GM04503 (cell line): ENCODE data around the gene PBOV1.
"Not testable (repeated sequence)": the region's sequence is repeated elsewhere in the genome, so short reads cannot be mapped to it uniquely, and the experiment has no call there.

ENCODE experiments used
- DNase-seq: peaks from one replicate; pipeline ENCODE4 v3.0.0-alpha.2; 2012; ENCODE audit warnings: low read depth

PBOV1 gene

GRCh38 chr6:138238368-138238767, 20.1 kb upstream of the PBOV1 start:
- DNase-seq = no peak

DNA sequence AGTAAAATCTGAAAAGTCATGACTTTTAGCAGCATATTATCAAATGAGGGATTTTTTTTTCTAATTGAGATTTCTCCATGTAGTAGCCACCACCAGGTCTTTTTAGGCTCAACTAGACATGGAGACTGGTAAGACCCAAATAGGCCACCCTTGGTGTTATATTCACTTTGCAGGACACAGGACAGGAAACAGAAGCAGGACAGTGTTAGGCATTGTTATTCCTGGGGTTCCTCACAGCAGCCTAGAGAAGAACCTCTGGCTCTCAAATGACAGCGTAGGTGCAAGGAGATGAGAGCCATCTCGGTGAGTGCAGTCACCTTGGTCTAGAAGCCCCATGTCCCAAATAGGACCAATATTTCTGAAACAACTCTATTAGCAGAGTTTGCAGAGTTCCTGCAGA, 19.2 kb upstream of the PBOV1 start:
- DNase-seq = no peak

DNA sequence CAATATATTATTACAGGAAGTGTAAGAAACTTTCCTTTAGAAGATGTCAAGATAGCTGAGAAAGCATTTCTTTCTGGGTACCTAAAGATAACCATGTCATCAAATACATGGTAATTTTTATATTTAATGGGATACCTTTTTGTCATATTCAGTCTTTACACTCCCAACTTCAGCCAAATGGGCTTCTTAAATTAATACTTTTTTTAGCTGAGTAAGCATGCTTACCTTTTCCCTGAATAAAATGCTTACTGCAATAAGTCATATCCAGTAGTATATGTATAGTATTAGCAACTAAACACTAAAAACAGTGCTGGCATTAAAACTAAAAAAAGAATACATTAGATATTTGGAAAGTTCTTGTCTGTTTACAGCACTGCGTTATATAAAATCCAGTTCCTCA, 17.4 kb upstream of the PBOV1 start:
- no peak for DNase-seq

DNA sequence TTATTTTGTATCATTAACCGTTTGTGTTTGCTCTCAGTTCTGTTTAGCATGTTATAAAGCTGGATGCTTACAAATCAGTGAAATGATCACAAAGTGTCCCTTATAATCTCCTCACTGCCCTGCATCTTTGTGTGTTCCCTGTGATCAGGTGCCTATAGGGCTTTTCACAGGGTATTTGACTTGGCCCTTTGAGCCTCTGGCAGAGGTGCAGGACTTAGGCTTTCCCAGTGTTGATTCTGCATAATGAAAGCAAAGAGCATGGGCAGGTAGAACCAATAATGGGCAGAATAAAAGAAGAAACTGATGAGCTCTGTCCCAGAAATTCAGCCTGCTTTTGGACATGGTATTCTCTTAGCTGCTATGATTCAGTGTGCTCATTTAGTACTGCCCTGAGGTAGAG, 16.9 kb upstream of the PBOV1 start:
- no peak for DNase-seq

DNA sequence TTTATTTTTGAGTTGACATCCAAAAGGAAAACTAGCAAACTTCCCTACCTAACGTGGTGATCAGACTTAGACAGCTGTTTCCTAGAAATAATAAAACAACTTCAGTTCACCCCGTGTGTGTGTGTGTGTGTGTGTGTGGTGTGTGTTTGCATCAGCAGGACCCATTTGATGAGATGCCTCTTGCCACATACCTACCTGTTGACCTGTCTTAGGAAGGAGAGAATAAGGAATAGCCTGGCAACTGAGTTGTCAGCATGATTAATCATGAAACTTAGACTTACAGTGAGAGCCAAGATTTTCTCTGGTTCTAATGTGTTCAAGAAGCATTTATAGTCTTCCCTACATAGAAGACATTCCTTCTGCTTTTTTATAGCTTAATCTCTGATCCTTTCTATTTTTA, 16.1 kb upstream of the PBOV1 start:
- DNase-seq = no peak

GRCh38 chr6:138231381-138231886, 13.1 kb upstream of the PBOV1 start:
- DNase-seq = no peak

- no peak for DNase-seq
Measured at GRCh38 chr6:138230759-138231380, 12.6 kb upstream of the PBOV1 start.

DNA sequence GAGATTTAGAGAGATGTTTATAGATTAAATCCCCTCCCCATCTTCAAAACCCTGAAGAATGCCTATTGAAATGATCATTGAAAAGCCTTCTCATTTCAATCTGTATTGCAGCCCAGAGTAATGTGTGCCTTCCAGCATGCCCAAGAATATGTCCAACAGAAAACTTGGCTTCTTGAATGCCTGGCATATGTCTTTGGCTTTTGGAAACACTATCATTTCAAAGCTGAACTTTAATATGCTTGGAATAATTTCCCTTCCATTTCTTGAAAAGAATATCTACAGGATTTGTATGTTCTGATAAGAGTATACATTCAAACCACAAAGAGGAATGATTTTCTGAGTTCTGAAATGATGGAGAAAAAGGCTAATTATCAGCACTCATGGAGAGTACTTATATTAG, 11.9 kb upstream of the PBOV1 start:
- no peak for DNase-seq

DNA sequence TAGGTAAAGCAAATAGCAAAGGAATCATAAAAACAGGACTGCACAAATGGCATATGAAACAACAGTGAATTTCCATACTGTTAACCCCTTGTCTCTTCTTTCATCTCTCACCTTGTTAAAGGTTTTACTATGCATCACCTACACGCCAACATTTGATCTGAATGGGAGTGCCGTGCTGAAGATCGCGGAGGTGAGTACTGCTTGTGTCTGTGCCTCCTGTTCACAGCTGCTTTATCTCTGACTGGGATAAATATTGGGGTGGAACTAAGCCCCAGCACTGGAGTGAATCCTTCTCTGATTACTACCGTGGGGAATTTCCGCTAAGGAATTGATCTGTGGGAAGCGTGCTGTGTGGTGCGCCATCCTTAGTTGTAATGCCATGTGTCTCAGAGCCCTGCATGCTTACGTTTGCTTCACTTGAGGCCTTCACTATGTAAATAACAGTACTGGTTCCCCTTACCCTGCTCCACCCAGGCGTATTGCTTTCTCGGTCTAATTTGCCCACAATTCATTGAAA, 11.4 kb upstream of the PBOV1 start:
- no peak for DNase-seq

- DNase-seq = no peak
Measured at GRCh38 chr6:138229072-138229471, 10.8 kb upstream of the PBOV1 start.

DNA sequence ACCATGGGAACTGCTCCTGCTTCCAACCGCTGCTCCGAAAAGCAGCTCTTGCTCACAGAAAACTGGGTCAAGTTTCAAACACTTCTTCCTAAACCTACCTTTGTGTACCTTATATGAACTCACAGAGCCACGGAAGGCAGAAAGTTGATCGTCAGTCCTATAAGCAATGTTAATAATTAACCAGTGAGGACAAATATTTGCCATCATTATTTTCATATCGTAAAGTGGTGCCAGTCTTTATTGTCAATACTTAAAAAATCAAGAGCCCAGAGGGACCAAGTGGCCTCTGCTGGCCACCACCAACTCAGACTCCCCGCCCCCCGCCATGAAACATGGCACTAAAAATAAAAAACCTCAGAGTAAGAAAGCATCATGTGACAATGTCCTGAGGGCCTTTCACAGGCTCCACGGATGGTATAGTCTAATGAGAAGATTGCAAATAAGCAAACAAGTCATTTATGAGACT, 9.1 kb upstream of the PBOV1 start:
- no peak for DNase-seq

- no peak for DNase-seq
Measured at GRCh38 chr6:138226700-138227315, 8.5 kb upstream of the PBOV1 start.

- DNase-seq = no peak
Measured at GRCh38 chr6:138225953-138226352, 7.7 kb upstream of the PBOV1 start.

DNA sequence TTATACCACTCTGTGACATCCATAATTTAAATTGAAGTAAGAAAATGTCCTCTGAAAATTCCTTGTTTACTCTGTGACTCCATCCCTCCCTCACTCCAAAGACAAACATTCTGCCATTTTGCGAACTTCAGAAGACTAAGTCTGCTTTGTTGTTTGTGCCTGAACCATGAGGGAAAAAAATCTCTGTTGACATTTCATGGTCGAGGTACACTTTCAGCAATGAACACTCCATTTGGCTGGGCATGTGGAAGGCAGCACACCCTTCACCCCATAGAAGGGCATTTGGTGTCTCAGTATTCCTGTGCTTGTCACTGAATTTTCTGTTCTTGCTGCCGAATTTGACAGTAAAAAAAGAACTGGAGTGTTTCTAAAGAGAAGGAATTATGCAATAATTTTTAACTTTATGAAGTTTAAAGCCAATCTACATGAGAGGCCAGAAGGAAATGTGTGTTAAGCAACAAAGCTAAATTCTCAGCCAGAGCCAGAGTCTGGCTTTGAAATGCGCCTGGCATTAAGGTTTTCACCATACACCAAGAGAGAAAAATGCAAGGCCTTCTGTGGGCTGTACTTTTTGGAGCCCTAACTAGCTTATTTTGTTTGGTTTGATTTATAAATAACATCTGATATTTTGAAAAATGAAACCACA, 4.7 kb upstream of the PBOV1 start:
- DNase-seq = peak; percentile 3

DNA sequence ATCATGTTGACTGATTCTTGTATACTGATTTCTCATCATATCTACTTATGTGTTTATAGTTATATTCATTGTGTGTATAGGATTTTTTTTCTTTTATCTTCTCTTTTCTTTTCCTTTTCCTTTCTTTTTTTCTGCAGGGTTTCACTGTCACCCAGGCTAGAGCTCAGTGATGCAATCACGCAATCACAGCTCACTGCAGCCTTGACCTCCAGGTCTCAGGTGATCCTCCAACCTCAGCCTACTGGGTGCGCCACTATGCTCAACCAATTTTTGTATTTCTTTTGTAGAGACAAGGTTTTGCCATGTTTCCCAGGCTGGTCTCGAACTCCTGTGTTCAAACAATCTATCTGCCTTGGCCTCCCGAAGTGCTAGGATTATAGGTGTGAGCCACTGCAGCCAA, 1.6 kb upstream of the PBOV1 start:
- DNase-seq = no peak

DNA sequence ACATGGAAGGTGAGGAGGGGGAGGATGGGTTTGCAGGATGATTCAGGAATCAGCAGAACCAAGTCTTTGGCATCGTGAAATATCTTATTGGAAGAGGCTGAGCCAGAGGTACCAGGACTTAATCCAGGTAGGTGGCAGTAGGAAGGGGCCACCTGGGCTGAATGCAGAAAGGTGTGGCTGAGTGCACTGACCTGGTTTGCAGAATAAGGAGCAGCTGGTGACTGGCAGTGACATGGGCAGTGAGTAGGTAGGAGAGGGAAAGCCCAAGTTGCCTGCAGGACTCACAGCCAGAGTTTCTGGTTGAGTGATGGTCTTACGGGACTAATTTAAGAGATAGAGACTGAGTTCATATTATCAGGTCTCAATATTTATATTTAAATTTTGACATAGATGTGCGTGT, 1.1 kb upstream of the PBOV1 start:
- DNase-seq = no peak

DNA sequence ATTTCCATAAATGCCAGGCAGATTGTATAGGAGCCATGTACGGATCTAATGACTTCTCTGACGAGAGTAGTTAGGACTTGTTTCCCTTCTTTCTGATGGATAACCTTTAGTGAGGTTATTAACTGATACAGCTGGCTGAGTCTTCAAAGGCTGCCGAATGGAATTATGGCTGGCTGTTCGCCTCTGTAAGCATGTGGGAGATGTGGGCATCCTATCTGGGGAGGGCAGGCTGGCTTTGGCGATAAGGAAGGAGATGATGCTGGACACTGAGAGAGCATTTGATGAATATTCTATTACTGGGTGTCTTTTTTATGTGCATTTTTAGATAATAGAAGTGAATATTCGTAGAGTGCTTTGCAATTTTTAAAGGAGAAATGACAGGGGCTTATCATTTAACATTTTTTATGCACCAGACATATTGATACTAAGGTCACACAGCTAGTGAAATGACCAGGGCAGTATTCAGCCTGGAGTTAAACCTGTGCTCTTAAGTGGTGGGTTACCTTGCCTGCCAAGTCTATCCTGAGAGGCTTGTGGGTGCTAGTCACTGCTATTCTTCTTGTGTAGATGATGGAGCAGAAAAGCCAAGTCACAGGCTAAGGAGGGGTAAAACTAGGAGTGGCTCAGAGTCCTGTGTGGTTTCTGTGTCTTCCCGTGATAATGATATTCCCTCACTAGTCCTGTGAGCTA, 3.1 kb downstream of the PBOV1 start:
- DNase-seq = no peak

- DNase-seq = not testable (repeated sequence)
Measured at GRCh38 chr6:138212530-138212929, 5.8 kb downstream of the PBOV1 start.

DNA sequence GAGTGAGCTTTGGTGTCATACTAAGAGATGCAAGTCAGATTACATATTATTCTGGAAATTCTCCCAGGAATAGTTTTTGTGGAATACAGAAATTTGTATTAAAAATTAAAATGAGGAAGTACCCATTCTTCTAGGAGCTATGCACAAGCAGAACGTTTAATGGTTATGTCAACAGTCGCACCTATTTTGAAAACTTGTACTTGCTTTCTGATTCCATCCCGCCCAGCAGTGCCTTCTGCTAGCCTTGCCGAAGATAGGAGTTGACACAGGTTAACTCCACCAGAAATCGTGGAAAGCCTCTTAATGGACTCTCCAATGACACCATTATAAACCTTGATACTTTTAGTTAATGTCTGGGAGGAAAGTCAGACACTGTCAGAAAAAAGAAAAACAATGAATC, 6.7 kb downstream of the PBOV1 start:
- no peak for DNase-seq

- DNase-seq = no peak
Measured at GRCh38 chr6:138211048-138211581, 7.2 kb downstream of the PBOV1 start.

- DNase-seq = no peak
Measured at GRCh38 chr6:138206862-138207261, 11.4 kb downstream of the PBOV1 start.

DNA sequence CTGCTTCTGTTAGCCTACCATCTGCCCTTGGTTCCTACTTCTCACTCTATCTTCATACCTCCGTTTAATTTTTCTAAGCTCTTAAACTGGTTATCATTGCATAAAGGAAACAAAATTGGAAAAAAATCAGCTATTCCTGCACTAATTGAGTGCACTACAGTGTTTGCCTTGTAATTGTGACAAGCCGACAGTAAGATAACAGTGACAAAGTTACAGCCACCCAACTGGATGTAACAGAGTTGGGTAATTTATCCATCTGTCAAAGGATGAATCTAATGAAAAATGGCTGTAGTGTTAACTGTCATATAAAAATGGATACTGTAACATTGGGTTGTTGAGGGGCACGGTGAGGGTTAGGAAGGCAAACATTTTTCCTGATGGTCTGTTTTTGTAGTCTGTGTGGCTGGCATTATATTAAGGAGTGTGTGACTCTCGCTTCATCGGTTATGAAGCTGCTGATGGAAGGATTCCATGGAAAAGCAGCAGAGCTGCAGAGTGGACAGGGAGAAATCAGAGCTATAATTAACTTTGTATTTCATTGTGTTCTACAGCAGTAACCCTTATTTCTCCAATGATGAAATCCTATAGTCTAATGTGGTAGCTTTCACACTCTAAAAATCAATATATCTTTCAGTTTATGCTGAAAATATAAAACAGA, 12.7 kb downstream of the PBOV1 start:
- DNase-seq = no peak
